ENCODE results near the gene PTBP1.

- TF ChIP-seq CTCF (IDR thresholded peaks at IDR 0.05; ENCODE audit: low read length) = no peak
- TF ChIP-seq EZH2phosphoT487 (IDR thresholded peaks at IDR 0.05; ENCODE audit: low read length) = no peak
- no peak for TF ChIP-seq EZH2 (optimal IDR thresholded peaks at IDR 0.05; ENCODE audit: low read depth, low read length)
These were observed 2.1 kb upstream of the PTBP1 start for GRCh38 chr19:795073-795611.

Measured in MM.1S (cell line).